Keratinocyte (primary cell): ENCODE results near the gene TSHZ2. TPM values are rescaled to one million over a fixed set of nuclear protein-coding genes. Genes with fewer than 3 reads are reported as not detected.

Source experiments
- DNase-seq: peaks from one replicate; pipeline ENCODE4 v3.0.0-alpha.2; 2011; ENCODE audit warnings: low read depth, missing footprints, low spot score
- FAIRE-seq: peaks from 2 replicates; lab custom pipeline; 2011; peaks lifted over from hg19 to GRCh38; lab: Jason Lieb, UNC
- H2AFZ ChIP-seq: 2 replicates; pipeline ENCODE4 v1.6.0; 2012; ENCODE audit warnings: low read length, control low read depth, inconsistent platforms; ENCODE audit not compliant: control insufficient read depth
- H3K27ac ChIP-seq: 2 replicates; pipeline ENCODE4 v1.5.1; 2011; ENCODE audit warnings: low read length; ENCODE audit not compliant: control insufficient read depth, insufficient read depth
- H3K27me3 ChIP-seq: 3 replicates; pipeline ENCODE4 v1.6.0; 2011; ENCODE audit warnings: low read length; ENCODE audit not compliant: control insufficient read depth, insufficient read depth; ENCODE audit errors: extremely low read depth
- H3K36me3 ChIP-seq, 2 experiments: 2 replicates in 1 of 2; 3 replicates in 1 of 2; pipeline ENCODE4 v1.5.1; 2011; ENCODE audit warnings: low read length in 2 of 2, mild to moderate bottlenecking in 1 of 2; ENCODE audit not compliant: control insufficient read depth in 2 of 2, insufficient read depth in 2 of 2; ENCODE audit errors: extremely low read depth in 1 of 2
- H3K4me1 ChIP-seq: 3 replicates; pipeline ENCODE4 v1.5.1; 2011; ENCODE audit warnings: low read length; ENCODE audit not compliant: control insufficient read depth, insufficient read depth; ENCODE audit errors: extremely low read depth
- H3K4me2 ChIP-seq: 3 replicates; pipeline ENCODE4 v1.6.0; 2011; ENCODE audit warnings: low read depth, low read length; ENCODE audit not compliant: control insufficient read depth, insufficient read depth; ENCODE audit errors: extremely low read depth
- H3K4me3 ChIP-seq, 3 experiments: fragments of 200-600 bp in 1 of 3; sonication (generic) in 1 of 3; 2 replicates in 2 of 3; 3 replicates in 1 of 3; pipeline ENCODE4 v1.5.1; 2011 to 2016; ENCODE audit warnings: low read length in 3 of 3, mild to moderate bottlenecking in 3 of 3, control low read depth in 2 of 3, inconsistent platforms in 1 of 3, low read depth in 1 of 3, mixed read lengths in 1 of 3, mixed run types in 1 of 3, moderate library complexity in 1 of 3; ENCODE audit not compliant: control insufficient read depth in 2 of 3, insufficient read depth in 2 of 3; ENCODE audit errors: extremely low read depth in 1 of 3
- H3K79me2 ChIP-seq: 2 replicates; pipeline ENCODE4 v1.6.0; 2012; ENCODE audit warnings: low read length; ENCODE audit not compliant: control insufficient read depth, insufficient read depth
- H3K9ac ChIP-seq: 3 replicates; pipeline ENCODE4 v1.6.0; 2011; ENCODE audit warnings: low read length; ENCODE audit not compliant: control insufficient read depth, insufficient read depth; ENCODE audit errors: extremely low read depth
- H3K9me1 ChIP-seq: 3 replicates; pipeline ENCODE4 v1.6.0; 2011; ENCODE audit warnings: low read length; ENCODE audit not compliant: control insufficient read depth, insufficient read depth; ENCODE audit errors: extremely low read depth
- H3K9me3 ChIP-seq: 2 replicates; pipeline ENCODE4 v1.5.1; 2012; ENCODE audit warnings: low read depth, low read length; ENCODE audit not compliant: control insufficient read depth
- H4K20me1 ChIP-seq: 3 replicates; pipeline ENCODE4 v1.6.0; 2011; ENCODE audit warnings: low read length; ENCODE audit not compliant: control insufficient read depth, insufficient read depth; ENCODE audit errors: extremely low read depth
- CTCF ChIP-seq, 3 experiments: IDR thresholded peaks in 1 of 3; conservative IDR thresholded peaks in 1 of 3; optimal IDR thresholded peaks in 1 of 3; 2 replicates in 2 of 3; 3 replicates in 1 of 3; pipeline versions ENCODE3 to v1.5.1; 2011; ENCODE audit warnings: low read length in 3 of 3, mild to moderate bottlenecking in 3 of 3, moderate library complexity in 2 of 3, control low read depth in 1 of 3, inconsistent platforms in 1 of 3; ENCODE audit not compliant: insufficient read depth in 2 of 3; ENCODE audit errors: extremely low read depth in 1 of 3
- EZH2 ChIP-seq: IDR thresholded peaks from one replicate; pipeline ENCODE4 v1.6.1; 2012; ENCODE audit warnings: inconsistent platforms, mild to moderate bottlenecking, low read length, moderate library complexity
- dilution Hi-C: fragments of 300-500 bp; cut with MboI; formaldehyde crosslinking; loops from one replicate; pipeline ENCODE4 v1.7.0; 2020; ENCODE audit warnings: low sequenced_read_pairs; ENCODE audit not compliant: extremely low pct_ligation_motif_present
- polyA plus RNA-seq, 5 experiments: library from polyadenylated mRNA; depleted of rRNA in 3 of 5; stranded (reverse) in 3 of 5; stranded (forward) in 1 of 5; unstranded in 1 of 5; fragments of >200 nt; gene quantifications; 1 replicate in 1 of 5; 2 replicates in 3 of 5; 3 replicates in 1 of 5; pipeline versions ENCODE4 v1.2.1 to v1.2.3, GENCODE V29; 2011 to 2012; ENCODE audit warnings: missing spikeins in 2 of 5, low read depth in 1 of 5, low replicate concordance in 1 of 5

Gene TSHZ2
- polyA plus RNA-seq, 1 donor (not counting 4 experiments of a cell fraction or from before 2014, with no cell fraction given) = 1.1 TPM

DNA sequence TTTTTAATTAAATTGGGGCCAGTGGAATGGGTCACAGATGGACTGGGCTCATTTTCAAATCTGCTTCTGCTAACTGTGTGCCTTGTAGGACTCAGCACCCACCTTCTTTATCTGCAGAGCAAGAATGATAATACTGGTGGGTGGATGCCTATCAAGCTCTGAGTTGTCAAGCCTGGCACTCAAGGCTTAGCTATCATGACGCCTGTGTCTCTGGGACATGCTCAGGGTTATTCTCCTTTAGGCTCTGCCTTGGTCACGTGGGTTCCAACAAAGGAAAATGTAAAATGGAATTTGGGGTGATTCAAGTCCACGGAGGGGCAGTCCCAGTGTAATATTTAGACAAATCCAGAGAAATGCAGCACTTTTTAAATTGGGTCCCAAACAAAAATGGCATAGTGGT lies 202.3 kb downstream of the TSHZ2 start:
- no peak overlapping the region for H2AFZ ChIP-seq
- no peaks in the 10 kb centered on the region for H3K9me3 ChIP-seq
- no peaks in the 10 kb centered on the region for H3K36me3 ChIP-seq
- no peak overlapping the region for H3K9ac ChIP-seq
- no peaks in the 10 kb centered on the region for H3K27me3 ChIP-seq
- H3K27ac ChIP-seq = no peak overlapping the region
- no peak overlapping the region for H3K4me2 ChIP-seq
- H4K20me1 ChIP-seq = no peaks in the 10 kb centered on the region
- H3K79me2 ChIP-seq = no peaks in the 10 kb centered on the region
- FAIRE-seq (no peak), DNase-seq (no peak)
- TF ChIP-seq CTCF (optimal IDR thresholded peaks at IDR 0.05 in 1 of 3, IDR thresholded peaks at IDR 0.05 in 1 of 3, conservative IDR thresholded peaks at IDR 0.05 in 1 of 3; ENCODE audit: extremely low read depth in 1 of 3, insufficient read depth in 2 of 3, low read length in 3 of 3) (no peak), EZH2 (no peak)
- H3K4me3 ChIP-seq = no peak overlapping the region
- dilution Hi-C loops = no loop called here
- H3K9me1 ChIP-seq = no peaks in the 10 kb centered on the region
- no peaks in the 10 kb centered on the region for H3K4me1 ChIP-seq

DNA sequence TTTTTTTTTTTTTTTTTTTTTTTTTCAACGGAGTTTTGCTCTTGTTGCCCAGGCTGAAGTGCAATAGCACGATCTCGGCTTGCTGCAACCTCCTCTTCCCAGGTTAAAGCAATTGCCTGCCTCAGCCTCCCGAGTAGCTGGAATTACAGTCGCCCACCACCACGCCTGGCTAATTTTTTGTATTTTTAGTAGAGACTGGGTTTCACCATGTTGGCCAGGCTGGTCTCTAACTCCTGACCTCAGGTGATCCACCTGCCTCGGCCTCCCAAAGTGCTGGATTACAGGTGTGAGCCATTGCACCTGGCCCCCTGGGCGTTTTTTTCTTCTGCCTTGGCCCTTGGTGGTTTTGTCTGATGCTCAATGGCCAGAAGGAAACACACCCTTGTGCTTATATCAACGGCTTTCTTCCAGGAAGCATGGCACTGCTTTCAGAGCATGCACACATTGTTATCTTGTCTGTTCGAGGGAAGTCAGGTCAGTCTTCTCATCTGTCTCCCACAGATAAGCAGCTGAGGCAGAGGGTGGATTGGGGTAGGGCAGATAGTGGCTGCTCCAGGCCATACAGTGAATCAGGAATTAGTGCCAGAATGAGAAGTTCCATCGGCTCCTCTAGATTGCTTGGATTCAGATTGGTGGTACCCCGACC lies 203.1 kb downstream of the TSHZ2 start:
- Histone ChIP-seq H3K36me3 (no peaks in the 10 kb centered on the region), H3K4me2 (no peak overlapping the region), H4K20me1 (no peaks in the 10 kb centered on the region), H3K9me3 (no peaks in the 10 kb centered on the region), H3K9me1 (no peaks in the 10 kb centered on the region), H3K27me3 (no peaks in the 10 kb centered on the region), H3K27ac (no peak overlapping the region), H3K9ac (no peak overlapping the region), H3K4me3 (no peak overlapping the region), H3K4me1 (no peaks in the 10 kb centered on the region), H2AFZ (no peak overlapping the region), H3K79me2 (no peaks in the 10 kb centered on the region)
- TF ChIP-seq EZH2 (no peak), CTCF (optimal IDR thresholded peaks at IDR 0.05 in 1 of 3, IDR thresholded peaks at IDR 0.05 in 1 of 3, conservative IDR thresholded peaks at IDR 0.05 in 1 of 3; ENCODE audit: extremely low read depth in 1 of 3, insufficient read depth in 2 of 3, low read length in 3 of 3) (no peak)
- dilution Hi-C loops = no loop called here
- DNase-seq (no peak), FAIRE-seq (no peak)
